D721Med (cell line): ENCODE results near the gene KCNH1.

Experiments used
- DNase-seq: peaks from one replicate; pipeline ENCODE4 v3.0.0; 2011; ENCODE audit warnings: low spot score; ENCODE audit not compliant: insufficient read length
- FAIRE-seq: peaks from 2 replicates; lab custom pipeline; 2011; peaks lifted over from hg19 to GRCh38; lab: Jason Lieb, UNC
- CTCF ChIP-seq: IDR thresholded peaks from 2 replicates; pipeline ENCODE4 v1.5.1; 2012; ENCODE audit warnings: mild to moderate bottlenecking, control low read depth; ENCODE audit not compliant: insufficient read depth; ENCODE audit errors: missing control alignments

Gene KCNH1

GRCh38 chr1:210695026-210695425 is 438.9 kb downstream of the KCNH1 start:
- TF ChIP-seq CTCF: no peak
- DNase-seq (no peak), FAIRE-seq (no peak)

GRCh38 chr1:210692796-210693195 is 441.2 kb downstream of the KCNH1 start:
- DNase-seq (no peak), FAIRE-seq (no peak)
- no peak for TF ChIP-seq CTCF

GRCh38 chr1:210691039-210691610 is 442.8 kb downstream of the KCNH1 start:
- no peak for TF ChIP-seq CTCF
- FAIRE-seq (no peak), DNase-seq (no peak)

- FAIRE-seq (no peak), DNase-seq (no peak)
- TF ChIP-seq CTCF: no peak
These were observed 443.7 kb downstream of the KCNH1 start for GRCh38 chr1:210690236-210690635.

- TF ChIP-seq CTCF: no peak
- no peak for DNase-seq
- FAIRE-seq: no peak
These were observed 444.1 kb downstream of the KCNH1 start for GRCh38 chr1:210689826-210690225.

GRCh38 chr1:210688512-210689234 is 445.3 kb downstream of the KCNH1 start:
- no peak for DNase-seq
- no peak for TF ChIP-seq CTCF
- no peak for FAIRE-seq

- DNase-seq: no peak
- TF ChIP-seq CTCF: no peak
- FAIRE-seq: no peak
These were observed 446.2 kb downstream of the KCNH1 start for GRCh38 chr1:210687582-210688279.
